Mesenteric fat pad (tissue), 1 donor: ENCODE measurements around the gene COQ3. TPM values are rescaled to one million over a fixed set of nuclear protein-coding genes. Genes with fewer than 3 reads are reported as not detected.
"Not testable (repeated sequence)": the region's sequence is repeated elsewhere in the genome, so short reads cannot be mapped to it uniquely, and the experiment has no call there.

Experiments used
- DNase-seq: peaks from one replicate; pipeline ENCODE4 v3.0.0-alpha.2; 2020; ENCODE audit warnings: low spot score
- total RNA-seq: library from RNA; stranded (reverse); fragmentation: NEBNext Ultra II Directional; extraction: Animal tissue kit (Norgen Biotek cat#: 25700); gene quantifications from one replicate; pipeline ENCODE4 v1.2.1, GENCODE V29; 2021
- donor health status: DM: yes; HTN: yes; CAD: no.

COQ3 gene
- total RNA-seq, 1 donor from 2014 or later: 7.0 TPM

DNA sequence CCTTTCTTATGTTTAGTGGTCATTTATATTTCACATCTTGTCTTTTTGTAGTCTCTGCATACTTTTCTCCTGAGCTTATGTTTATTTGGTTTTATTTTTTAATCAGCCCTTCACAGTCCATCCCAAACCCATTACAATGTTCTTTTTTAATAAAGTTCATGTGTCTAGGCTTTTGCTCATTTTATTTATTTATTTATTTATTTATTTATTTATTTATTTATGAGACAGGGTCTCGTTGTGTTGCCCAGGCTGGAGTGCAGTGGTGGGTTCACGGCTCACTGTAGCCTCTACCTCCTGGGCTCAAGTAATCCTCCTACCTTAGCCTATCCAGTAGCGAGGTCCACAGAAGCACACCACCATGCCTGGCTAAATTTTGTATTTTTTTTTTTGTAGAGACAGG, 3.1 kb downstream of the COQ3 start:
- DNase-seq: no peak

DNA sequence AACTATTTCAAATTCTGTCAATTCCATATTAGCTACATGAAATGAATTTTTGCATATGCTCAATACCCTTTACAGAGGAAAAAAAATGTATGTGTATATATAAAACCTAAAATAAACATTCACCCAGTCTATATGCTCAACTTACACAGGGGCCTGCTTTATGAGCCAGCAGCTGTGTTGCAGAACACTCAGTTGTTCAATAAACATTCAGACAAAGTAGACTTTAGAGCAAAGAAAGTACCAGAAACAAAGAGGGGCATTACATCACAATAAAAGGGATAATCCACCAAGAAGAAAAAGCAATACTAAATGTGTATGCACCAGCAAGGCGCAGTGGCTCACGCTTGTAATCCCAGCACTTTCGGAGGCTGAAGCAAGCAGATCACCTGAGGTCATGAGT, 9.5 kb downstream of the COQ3 start:
- DNase-seq: no peak

DNA sequence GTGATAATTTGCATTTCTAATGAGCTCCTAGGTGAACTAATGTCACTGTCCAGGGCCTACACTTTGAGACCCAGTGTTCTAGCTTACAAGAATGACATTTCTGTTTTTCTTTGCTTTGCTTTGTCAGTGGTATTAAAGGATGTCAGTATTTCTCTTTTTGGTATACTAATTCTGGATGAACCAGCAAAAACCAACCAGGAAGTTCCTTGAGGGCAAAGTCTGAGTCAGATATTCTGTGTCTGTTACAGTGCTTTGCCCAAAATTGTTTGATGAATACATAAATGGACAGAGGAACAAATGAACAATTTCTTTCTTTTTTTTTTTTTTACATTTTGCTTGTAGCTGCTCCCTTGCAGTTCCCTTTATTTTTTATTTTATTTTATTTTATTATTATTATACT, 15.4 kb downstream of the COQ3 start:
- no peak for DNase-seq

DNA sequence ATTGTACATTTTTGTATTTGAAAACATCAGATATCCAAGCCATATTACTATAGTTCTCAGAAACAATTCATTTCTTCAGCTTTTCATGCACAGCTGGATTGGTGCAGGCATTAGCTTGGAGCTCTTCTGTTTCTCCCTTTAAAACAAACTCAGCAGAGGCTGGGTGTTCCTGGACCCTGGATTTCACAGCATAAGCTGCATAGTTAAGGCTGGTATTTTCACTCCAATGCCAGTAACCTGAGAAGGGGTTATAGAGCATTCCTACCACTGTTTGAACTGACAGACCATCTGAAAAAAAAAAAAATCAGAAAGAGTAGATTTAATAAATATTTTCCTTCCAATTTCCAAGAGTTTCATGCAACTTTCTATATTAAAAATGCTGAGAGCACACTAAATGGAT, 24.5 kb downstream of the COQ3 start:
- DNase-seq: no peak

DNA sequence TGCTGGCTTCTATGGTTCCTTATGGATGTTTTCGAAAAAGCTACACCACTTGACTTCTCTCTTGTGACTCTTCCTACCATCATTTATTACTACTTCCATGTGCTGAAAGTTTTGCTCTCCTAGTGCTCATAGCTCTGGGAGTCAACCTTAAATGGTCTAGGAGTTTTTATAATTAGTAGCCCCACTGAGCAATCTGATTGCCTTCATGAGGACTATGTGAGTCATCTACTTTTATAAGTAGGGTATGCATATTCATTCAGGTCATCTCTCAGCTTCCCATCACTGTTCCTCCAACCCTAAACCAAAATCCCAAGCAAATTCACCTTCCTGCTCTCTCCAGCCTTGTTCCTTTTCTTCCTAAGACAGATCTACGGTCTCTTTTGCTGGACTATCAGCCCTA, 27.1 kb downstream of the COQ3 start:
- no peak for DNase-seq

DNA sequence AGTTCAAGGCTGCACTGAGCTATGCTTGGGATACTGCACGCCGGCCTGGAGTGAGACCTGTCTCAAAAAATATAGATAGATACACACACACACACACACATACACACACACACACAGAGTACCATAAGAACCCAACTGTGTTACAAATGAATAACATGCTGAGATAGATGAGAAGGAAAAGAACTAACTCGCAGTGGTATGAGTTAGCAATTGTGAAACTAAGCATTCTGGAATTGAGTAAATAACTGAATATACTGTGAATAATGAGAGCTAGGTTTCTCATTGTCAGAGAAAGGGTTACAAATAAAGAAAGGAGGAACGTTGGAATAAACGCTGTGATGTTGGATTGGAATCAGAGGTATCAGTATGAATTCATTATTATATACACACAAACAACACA, 30.0 kb downstream of the COQ3 start:
- no peak for DNase-seq

DNA sequence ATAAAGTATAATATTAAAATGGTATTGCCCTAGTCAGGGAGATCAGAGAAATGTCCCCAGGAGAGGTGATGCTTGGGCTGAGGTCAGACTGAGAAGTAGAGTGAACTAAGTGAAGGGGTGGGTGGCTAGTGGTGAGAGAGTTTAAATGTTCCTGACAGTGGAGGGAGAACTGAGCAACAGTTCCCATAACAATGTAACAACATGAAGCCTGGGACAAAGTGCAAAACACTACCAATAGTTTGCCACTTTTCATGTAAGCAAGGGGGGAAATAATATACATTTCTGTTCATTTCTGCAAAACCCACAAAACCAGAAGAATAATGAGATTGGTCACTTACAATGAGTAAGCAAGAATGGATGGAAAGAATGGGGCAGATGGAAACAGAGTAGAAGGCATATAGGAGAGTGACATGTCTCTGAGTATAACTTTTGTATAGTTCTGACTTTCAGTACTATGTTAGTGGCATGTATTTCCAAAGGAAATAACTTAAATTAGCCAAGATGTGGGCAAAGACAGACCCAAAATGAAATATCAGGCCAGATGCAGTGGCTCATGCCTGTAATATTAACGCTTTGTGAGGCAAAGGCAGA, 31.2 kb downstream of the COQ3 start:
- no peak for DNase-seq

DNA sequence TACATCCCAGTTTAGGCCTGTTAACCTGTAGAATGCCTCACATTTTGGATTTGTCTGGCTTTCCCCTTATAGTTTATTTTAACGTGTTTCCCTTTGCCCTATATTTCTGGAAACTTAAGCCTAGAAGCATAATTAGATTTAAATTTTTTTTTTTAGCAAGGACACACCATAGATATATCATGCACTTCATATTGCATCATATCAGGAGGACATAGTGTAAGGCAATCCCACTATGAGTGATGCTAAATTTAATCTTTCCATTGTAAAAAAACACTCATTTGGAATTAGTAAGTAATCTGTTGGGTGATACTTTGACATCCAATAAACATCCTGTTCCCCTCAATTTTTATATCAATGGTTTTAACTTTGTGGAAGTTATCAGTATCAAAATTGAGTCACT, 34.2 kb downstream of the COQ3 start:
- no peak for DNase-seq

DNA sequence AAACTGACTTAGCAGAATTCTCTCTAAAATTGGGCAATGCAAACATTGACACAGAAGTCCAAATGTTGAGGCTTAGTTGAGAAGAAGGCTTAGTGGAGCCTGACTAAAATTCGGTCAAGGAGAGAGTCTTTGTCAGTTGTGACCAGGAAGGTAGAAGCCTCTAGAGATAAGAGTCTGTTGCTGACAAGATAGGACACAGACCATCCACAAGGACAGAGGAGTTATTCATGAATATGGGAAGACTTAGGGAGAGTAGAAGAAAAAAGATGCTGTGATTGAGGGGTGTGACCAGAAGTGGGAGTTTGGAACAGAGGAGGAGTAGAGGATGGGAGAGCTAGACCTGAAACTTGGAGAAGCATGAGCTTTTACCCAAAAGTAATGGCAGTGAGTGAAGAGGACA, 37.4 kb downstream of the COQ3 start:
- no peak for DNase-seq

DNA sequence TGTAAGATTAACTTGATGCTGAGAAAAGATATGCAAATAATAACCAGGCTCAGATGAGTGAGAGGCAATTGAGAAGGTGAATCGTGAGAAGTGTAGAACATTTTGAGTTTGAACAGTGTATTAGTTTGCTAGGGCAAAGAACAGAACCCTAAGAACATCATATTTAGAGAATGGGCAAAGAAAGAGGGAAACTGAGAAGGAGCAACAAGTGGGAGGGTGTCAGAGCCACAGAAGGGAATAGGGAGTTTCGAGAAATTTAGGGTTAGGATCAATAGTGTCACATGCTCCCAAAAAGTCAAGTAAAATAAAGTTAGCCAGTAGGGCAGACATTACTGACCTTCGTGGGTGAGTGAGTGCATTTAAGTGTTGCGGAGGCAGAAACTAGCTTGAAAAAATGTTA, 39.0 kb downstream of the COQ3 start:
- DNase-seq: no peak

DNA sequence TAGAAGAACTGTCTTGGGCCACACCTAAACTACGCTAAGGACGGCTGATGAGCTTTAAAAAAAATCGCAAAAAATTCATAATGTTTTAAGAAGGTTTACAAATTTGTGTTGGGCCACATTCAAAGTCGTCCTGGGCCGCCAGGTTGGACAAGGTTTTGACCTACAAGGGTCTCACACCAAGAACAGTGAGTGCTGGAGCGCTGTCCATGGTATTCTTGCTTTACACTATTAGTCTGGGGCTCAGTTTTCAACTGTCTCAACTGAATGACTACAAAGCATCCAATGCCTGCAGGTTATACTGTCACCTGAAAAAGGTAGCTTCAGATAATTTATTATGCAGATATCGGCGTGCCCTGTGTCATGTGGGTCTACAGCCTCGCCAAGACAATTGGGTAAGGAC, 40.9 kb downstream of the COQ3 start:
- no peak for DNase-seq

DNA sequence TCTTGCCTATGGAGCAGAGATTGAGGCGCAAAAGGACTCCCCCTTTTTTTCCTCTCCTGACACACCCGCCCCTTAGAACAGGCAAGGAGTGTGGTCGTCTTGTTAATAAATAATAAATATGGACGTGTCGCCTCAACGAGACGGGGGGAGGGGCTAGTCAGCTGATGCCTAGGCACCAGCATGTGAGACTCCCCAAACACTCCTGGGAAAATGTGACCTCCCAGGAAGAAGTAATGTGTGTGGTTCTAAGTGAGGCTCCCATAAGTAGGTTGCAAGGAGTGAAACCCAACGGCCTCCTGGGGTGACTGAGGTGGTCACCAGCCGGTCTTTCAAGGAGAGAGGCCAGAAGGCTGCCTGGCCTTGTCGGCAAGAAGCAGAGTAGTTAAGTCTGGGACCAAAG, 43.4 kb downstream of the COQ3 start:
- no peak for DNase-seq

DNA sequence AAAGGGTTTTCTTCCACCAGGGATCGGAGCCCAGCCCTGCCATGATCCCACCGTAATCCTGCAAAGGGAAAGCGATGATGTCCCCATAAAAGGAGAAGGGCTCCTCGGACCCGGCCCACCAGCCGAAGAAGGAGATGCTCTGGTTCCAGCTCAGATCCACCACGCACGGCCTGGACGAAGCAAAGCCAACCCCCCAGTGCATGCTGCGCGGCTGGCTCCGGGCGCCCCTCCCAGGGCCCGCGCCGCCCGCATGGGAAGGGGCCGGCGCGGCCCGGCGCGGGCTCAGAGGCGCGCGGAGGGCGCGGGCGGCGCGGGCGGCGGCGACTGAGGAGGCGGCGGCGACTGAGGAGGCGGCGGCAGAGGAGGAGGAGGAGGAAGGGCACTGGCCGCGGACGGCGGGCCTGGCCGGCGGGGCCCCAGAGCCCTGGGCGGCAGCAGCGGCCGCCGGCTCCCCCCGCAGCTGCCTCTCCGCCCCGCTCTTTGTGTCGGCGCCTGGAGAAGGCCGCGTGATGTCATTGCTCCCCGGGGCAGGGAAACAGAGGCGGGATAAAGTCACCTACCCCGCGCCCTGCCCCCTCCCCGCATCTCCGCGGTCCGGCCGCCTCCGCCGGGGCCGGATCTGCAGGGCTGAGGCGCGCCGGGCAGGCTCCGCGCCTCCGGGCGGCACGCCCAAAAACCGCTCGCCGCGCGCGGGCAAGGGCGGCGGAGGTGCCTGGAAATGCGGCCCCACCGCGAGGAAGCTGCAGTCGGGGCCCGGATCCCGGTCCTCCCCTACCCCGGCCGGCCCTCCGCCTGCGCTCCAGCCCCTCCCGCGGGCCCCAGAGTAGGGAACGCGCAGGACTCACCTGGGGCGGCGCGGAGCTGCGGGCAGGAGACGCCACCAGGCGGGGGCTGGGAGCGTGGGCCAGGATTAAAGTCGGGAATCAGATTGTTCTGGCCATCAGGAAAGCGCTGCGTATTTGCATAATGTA, 44.5 kb downstream of the COQ3 start, which contains the start of gene FAXC:
Gene FAXC, minus strand, starts transcription at position 504 of the 971 bp plus-strand sequence. Its CDS starts 302 bp downstream, at position 202.
- DNase-seq: no peak

DNA sequence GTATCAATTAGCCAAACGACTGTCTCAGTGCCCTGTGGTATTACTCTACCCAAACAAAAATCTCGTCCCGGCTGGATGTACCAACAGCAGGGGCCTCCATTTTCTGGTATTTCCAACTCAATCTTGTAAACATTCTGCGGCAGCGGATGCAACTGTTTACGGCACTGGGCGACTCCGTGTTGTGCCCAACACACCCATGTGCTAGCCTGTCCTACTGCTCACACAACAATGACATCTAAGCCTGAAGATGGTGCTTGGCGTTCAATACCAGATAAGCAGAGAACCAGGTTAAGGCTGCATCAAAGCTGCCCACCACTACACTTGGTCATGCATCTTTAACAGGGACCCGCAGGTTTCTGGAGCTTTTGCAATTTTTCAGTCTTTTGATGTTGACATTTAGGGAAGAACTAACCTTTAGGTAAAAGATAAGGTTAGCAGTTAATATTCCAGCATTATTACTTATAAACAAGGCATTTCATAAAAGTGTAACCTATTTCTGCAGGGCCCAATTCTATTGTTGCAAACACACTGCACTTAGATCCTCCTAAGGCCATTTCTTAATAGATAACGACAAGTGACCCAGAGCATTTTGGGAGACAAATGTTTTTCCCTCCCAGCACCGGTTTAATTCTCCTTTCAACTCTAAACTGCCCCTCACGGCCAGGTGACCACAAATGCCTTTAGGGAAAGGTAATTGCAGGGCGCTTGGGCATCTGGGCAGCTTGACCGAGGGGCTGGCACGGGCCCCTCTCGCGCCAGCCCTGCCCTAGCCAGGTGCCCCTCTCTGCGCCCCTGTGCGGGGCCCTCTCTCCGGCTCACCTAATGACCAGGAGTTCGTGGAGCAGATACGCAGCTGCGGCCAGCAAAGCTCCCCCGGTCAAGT, 45.5 kb downstream of the COQ3 start:
- no peak for DNase-seq

DNA sequence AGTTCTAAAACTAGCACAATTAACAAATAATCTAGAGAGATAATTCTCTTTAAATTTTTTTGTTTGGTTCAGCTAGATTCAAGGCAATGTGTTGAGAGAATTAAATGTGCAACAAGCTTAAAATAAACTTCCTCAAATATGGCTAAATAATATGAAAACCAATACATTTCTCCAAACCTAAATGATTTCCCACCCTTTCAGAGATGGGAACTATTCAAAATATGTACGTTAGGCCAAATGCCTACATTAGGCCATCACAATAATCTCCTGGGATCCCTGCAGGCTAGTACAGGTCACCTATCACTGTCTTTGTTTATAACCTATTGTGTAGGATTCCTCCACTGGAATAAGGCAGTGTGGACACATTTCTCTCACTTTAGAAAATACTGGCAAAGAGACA, 46.2 kb downstream of the COQ3 start:
- DNase-seq: no peak

DNA sequence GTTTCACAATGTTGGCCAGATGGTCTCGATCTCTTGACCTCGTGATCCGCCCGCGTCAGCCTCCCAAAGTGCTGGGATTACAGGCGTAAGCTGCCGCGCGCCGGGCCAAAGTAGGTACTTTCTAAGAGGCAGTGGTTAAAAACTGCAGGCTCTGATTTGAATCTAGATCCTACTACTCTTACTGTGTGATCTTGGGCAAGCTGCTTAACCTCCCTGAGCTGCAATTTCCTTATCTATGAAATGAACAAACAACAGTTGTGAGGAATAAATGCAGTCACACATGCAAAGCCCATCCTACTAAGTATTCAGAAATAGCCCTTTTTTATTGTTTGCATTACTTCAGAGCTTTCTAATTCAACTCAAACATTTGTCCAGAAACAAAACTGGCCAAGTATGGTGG, 47.4 kb downstream of the COQ3 start:
- DNase-seq: no peak

DNA sequence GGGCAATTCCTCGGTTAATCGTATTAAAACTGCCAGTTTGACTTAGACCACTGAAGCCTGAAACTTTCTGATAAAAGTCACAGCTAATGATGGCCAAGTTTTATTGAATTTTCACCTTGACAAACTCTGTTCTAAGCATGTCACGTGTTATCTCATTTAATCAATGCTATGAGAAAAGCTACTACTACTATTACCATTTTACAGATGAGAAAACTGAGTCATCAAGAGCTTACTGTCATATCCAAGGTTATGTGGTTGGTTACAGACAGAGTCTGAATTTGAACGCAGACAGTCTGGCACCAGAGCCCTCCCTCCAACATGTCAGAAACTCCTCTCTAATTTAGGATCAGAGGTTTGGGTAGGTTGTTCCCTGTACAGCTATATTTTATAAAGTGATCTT, 48.8 kb downstream of the COQ3 start:
- no peak for DNase-seq

DNA sequence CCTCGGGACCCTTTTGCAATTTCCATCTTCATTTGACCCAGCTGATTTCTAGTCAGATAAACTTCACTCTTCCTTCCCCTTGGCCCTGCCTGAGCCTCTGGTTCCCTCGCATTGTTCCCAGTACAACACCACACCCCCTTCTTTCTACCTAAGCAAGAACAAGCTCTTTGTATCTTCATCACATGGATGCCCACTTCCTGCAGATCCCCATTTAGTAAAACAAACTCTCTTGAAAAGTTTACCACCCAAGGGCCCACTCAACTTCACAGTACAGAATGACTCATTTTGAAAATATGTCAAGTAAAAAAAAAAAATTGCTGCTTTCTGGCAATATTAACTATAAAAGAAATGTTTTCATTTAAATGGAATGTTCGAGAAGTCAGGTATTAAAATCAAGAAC, 49.7 kb downstream of the COQ3 start:
- DNase-seq: no peak

DNA sequence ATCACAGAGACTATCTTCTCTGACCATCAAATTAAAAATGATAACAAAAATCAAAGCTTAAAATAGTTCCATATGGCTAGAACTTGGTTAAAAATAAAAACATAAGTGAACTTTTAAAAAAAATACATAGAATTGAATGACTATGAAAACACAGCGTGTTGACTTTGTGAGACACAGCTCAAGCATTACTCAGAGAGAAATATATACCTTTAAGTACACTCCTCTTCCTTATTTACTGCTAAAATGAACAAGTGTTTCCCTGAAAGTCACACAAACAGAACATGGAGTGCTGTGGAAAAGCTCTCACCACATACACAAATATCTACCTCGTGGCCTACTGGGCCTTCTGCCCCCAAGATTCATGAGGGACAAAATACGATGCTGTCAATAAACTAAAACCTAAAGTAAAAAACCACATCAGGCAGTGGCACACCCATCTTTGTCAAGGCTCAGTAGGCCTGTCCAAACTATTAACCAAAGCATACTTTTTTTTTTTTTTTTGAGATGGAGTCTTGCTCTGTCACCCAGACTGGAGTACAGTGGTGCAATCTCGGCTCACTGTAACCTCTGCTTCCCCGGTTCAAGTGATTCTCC, 52.0 kb downstream of the COQ3 start:
- no peak for DNase-seq

DNA sequence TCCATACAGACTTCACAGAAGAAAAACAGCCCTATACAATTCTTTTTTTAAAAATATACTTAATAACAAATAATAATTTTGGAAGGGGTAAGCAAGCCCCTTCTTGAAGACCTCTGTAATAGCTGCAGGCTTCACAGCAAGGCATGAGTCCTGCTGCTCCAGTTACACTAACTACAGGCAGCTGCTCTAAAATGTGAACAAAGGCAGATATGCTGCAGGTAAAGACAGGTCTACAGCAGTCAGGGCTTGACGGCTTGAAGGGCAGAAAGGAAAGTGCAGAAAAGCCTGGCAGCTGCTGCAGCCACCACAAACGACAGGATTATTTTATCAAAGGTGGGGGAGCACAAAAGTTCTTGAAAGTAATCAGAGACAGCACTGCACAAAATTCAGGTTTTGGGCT, 55.8 kb downstream of the COQ3 start:
- no peak for DNase-seq

DNA sequence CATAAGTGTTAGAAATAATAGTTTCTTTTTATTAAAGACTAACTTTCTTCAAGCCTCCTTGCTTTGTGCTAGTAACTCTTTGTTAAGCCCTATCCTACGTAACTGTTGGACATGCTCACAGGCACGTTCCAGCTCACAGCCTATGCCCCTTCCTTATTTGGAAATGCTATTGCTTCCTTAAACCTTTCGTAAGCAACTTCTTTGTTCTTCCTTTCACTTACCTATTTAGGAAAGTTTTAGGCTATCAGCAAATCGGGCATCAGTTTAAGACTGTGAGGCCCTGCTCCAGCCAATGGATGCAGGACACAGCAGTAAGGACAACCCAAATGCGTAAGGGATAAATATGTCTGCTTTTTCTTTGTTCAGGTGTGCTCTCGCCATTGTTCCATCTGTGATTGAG, 58.7 kb downstream of the COQ3 start:
- not testable (repeated sequence) for DNase-seq
